ENCODE data around the gene MCM3.

MCM3 gene

DNA sequence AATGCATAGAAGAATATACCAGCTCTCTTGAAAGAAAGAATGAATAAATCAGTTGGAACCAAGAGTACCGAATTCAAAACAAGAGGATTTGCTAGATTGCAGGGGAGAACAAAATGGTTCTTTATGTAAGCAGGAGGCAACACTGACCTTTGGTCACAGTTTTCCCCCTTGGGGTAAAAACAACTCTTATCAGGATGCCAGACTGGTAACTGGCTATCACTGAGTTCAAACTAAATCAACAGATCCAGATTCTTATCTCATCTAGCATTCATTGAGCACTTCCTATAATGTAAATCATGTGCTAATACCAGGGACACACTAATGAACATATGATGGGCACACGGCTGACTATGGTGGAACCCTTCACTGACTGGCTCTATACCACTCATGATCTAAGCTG is 35.5 kb downstream of the MCM3 start:
- DNase-seq (ENCODE audit: low spot score), result no peak

DNA sequence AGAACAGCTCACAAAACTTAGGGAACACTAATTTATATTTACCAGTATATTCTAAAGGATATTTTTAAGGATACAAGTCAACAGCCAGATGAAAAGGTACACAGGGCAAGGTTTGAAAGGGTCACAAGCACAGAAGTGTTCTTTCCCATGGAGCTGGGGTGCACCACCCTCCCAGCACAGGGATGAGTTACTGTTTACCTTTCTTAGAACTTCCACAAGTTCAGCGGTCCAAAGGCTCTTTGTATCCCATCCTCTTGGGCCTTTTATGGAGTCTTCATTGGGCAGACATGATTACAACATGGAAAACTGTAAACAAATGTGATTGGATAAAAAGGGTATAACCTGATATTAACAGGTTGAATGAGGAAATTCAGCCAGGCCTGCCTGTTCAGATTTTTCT is 39.1 kb downstream of the MCM3 start:
- DNase-seq (ENCODE audit: low spot score), result no peak

DNA sequence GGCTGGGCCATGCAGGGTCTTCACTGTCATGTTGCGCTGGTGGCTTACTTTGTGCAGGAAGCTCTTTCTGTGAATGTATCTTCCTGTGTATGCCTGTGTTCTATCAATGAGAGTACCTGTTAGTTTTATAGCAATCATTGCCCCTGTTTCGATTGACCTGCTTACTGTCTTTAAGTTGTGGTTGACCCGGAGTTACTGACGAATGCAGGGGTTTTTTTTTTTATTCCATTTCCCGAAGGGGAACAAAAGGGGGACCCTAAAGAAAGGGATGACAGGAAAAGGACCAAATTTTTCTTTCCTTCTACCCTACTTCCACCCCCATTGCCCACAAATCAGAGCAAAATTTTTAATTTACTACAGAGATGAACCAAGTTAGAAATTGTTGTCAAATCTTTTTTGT is 40.1 kb downstream of the MCM3 start, which contains the start of gene IL17F:
IL17F (minus strand) TSS at position 101 of the 400 bp plus-strand sequence; CDS start at position 30, 71 bp downstream.
- no peak for DNase-seq (ENCODE audit: low spot score)

DNA sequence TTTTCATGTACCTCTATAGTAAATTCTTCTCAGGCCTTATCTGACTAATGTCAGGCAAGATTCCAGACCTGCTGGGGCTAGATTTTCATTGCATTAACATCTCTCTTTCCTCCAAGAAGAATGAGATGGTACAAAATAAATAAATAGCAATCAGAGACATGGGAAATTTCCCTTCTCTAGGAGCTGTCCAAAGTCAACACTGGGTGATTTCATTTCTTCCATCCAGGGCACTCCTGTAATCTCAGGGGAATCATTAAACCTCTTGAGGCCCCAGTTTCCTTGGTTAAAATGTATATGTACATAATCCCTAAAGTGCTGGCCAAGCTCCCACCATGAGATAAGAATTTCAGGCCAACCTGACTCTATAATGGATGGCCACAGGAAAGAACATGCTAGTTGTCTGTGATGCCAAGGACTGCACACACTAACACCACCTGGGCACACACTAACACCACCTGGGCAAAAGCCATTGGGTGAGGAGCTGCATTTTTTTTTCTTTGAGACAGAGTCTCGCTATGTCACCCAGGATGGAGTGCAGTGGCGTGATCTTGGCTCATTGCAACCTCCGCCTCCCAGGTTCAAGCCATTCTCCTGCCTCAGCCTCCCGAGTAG is 41.2 kb downstream of the MCM3 start:
- no peak for DNase-seq (ENCODE audit: low spot score)

DNA sequence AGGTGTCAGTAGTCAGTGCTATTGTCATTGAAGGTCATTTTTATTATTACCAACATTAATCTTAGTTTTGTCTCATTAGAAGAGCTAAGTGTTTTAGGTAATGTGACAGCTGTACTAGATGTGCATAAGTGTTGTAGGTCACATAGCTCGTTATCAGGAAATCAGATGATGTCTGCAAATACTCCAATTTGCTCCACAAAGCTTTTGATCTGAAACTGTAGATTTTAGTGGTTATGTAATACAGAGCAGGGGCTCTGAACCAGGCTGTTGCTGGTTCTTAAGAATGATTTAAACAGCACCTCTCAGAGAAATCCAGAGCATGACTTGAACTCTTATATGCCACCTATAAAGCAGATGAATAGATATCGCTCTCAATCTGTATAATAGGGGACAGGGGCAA is 42.7 kb downstream of the MCM3 start:
- no peak for DNase-seq (ENCODE audit: low spot score)

DNA sequence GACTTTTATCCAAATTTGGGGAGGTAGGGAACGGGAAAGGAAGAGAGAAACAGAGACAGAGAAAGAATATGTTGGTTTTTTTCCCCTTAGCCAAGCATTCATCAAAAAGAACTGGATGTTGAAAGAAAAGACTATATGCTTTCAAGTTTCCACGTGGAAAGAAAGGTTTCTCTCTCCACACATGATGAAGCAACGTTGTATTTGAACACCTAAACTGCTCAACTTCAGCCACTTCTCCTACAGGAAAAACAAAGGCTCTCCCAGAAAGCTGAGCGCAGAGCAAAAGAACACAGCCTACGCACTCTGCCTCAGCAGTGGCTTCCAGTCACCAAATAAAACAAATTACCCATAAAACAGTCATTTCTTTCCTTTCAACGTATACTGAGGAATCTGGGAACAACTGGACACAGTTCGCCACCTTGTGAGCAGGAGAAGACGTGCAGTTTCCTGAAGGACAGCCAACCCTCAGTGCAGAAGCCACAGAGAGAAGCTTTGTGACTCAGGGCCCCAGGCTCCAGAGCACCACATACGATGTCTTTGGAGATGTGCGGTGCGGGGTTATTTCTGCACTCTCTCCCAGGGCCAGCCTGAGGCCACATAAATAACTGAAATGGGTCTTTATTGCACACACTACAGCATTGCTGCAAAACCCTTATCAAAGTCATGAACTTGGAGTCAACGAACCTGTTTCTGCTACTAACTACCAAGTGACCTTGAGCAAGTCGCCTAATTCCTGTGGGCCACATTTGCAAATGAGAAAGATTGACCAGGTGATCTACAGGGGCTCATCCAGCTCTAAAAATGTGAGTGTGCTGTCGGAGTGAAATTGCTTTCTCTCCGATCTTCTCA is 50.3 kb downstream of the MCM3 start:
- DNase-seq (ENCODE audit: low spot score), result no peak

DNA sequence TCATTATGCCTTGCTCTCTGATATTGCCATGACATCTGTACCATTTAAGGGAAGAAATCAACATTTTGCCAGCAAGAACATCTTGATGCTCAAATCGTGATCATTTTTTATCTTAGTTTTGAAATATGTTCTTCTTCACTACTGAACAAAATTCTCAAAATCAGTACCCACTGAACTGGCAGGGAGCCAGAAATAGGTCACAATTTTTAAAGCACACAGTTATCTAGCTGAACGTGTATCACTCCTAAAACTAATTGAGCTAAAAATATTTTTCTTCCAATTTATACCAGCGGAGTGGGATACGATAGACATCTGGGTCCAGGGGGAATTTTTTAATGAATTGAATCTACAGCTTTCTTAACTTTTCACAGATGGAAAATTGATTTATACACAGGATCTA is 51.5 kb downstream of the MCM3 start:
- no peak for DNase-seq (ENCODE audit: low spot score)

DNA sequence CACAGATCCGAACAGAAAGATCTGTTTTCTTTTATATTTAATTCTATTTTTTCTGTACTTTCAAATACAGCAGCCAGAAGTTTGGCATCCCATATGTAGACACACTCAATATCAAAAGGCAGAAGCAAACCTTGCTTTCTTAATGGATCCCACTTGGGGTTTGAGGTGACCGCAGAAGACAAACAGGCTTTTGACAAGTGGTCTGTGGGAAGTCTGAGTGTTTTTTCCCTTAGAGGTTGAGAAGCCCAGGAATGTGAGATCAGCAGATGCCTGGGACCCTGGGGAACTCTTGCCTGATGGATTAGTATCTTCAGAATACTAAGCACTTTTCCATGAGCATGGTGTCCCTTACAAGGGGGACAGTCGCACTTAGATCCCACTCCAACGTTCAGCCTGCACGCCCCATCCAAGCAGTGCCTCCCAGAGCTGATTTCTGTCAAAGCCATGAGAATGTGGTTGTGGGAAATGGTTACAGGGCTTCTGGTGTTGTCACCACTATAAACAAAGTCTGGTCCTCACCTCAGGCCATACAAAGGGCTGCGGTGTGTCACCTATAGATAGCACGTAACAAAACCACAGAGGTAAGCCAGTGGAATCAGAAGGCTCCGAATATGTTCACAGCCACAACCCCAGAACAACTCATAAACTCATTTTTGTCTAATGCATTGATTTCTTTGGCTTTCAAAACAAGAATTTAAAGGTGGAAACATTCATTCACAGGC is 53.0 kb downstream of the MCM3 start:
- DNase-seq (ENCODE audit: low spot score), result no peak

DNA sequence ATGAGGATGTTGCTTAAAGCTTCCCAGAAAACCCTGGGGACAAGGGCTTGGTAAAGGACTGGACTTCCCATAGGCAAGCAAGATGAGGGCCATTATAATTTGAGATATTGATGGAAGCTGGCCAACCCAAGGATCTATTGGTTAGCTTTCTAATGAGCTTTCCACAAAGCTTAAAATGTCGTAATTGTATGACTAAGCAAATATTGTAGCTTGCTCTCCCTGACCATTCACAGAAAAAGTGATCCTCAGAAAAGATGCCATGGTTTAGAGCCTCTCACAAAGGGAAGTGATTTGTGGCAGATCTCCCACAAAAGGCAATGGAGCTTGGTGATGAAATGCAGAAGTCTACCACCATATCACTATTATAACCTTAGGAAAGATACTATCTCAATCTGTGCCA is 53.9 kb downstream of the MCM3 start:
- DNase-seq (ENCODE audit: low spot score), result no peak

DNA sequence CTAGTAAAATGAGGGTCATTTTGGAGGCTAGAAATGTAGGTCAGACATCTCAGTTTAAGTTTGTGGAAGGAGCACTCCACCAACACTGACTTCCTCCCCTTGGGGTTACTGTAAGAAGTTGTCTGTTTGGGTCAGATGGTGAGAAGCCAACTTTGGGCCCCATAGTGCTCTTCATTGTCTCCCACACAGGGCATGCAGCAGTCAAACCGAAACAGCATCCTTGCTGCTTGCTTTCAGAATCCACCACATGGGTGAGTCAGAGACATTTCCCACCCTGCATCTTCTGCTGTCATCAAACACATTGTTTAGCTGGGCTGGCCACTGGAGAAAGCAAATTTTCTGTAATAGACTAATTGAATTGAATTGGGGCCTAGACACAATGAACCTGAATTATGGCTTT is 57.0 kb downstream of the MCM3 start:
- no peak for DNase-seq (ENCODE audit: low spot score)

DNA sequence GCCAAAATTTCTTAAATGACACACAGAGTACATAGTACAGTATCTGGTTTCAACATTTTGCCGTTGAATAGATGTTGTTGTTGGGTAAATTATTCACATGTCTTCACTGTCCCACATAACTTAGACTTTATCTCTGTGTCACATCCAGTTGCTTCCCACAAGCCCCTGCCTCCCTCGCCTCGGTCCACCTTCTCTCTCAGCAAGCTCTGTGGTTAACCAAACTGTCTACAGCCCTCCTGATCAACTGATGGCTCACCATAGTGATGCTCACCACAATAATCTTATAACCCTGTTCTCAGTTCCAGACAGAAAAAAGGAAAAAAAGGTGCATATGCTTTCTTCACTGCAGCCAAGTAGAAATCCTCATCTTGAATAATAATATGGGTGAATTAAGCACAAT is 63.2 kb downstream of the MCM3 start:
- DNase-seq (ENCODE audit: low spot score), result no peak

DNA sequence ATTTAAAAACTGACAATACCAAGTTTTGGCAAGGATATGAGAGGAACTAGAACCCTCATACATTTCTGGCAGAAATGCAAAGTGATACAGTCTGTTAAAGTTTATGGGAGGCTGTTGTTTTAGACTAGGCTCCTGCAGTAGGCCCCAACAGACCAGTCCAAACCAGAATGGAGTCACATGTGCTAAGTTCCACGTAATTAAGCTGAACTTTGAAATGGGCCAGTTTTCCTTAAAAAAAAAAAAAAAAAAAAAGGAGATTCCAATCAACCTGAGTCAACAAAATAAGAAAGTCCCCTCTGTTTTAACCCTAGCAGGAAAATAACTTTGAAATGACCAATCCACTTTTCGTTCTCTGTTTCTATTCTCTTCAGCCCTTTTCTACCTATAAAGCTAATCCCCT is 66.8 kb downstream of the MCM3 start:
- no peak for DNase-seq (ENCODE audit: low spot score)

DNA sequence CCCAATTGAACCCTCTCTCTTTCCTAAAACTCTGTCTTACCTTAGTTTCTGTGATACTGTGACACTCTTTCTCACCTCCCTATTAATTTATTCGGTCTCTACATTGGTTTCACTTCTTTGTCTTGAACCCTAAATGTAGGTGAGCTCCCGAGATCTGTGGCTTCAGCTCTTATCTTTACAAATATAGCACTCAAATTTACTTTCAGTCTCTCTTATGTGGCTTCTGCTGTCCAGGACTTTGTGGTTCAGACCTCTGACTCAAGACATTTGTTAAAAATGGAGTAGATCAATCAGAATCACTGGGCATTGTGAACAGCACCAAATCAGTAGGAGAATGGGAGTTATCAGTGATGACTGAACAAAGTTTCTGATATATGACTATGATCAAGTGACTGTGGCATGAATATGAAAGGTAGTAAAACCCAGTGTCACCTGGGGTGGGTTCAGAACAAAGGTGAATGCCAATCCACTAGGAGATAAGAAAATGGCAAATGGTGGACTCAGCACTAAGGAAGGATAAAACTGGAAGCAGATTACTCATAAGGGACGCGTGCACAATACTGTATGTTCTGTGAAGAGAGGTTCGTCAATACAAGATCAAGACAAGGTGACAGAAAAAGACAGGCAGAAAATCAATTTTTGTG is 67.5 kb downstream of the MCM3 start:
- no peak for DNase-seq (ENCODE audit: low spot score)

DNA sequence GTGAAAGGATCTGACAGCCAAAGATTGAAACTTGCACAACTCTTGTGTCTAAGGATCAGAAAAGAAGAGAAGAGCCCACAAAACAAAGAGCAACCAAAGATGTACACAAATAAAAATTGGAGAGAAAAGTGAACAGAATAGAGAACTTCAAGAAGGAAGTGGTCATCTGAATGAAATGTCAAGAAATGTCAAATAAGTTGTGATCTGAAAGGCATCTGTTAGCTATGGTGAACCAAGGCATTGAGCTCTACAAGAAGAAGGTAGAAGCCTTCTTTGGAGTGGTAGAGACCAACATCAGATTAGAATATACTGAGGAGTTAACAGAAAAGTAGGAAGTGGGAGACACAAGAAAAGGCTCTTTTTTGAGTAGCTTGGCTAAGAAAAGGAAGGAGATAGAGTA is 68.8 kb downstream of the MCM3 start:
- DNase-seq (ENCODE audit: low spot score), result no peak

Measured in hematopoietic multipotent progenitor cell treated with erythropoietin and hydrocortisone succinate and interleukin-3 and kit ligand, for 17 days (in vitro differentiated cells).